Testis (tissue), 3 donors: ENCODE measurements around the gene SPDEF. TPM values are rescaled to one million over a fixed set of nuclear protein-coding genes. Genes with fewer than 3 reads are reported as not detected.

ENCODE experiments used
- DNase-seq: peaks from one replicate; pipeline ENCODE4 v3.0.0-alpha.2; 2019
- H3K27ac ChIP-seq, 2 donors: fragments of 200-600 bp; sonication (generic); one replicate each; pipeline ENCODE4 v1.5.1; 2019
- H3K27me3 ChIP-seq: fragments of 200-600 bp; sonication (generic); one replicate; pipeline ENCODE4 v1.5.1; 2019
- H3K36me3 ChIP-seq: fragments of 200-600 bp; sonication (generic); one replicate; pipeline ENCODE4 v1.5.1; 2017; ENCODE audit warnings: low read depth; ENCODE audit errors: missing control alignments
- H3K4me1 ChIP-seq: fragments of 200-600 bp; sonication (generic); one replicate; pipeline ENCODE4 v1.5.1; 2019
- H3K4me3 ChIP-seq, 2 donors: fragments of 200-600 bp; sonication (generic); one replicate each; pipeline ENCODE4 v1.5.1; 2017 to 2019
- H3K9me3 ChIP-seq: fragments of 200-600 bp; sonication (generic); one replicate; pipeline ENCODE4 v1.5.1; 2017
- POLR2A ChIP-seq: fragments of 450-650 bp; IDR thresholded peaks from one replicate; pipeline ENCODE4 v1.6.1; 2017; ENCODE audit warnings: antibody characterized with exemption, mild to moderate bottlenecking, moderate library complexity
- WGBS, 2 donors: methylation state at CpG; one replicate each; pipeline ENCODE4 v1.1.5; 2018; 5-methylcytosine and 5-hydroxymethylcytosine counted together
- intact Hi-C: fragments of 100-400 bp; cut with DNase I; formaldehyde crosslinking; loops from one replicate; pipeline ENCODE4 v1.15.1; 2023; ENCODE audit warnings: low total_unique reads
- polyA plus RNA-seq: library from polyadenylated mRNA; stranded (reverse); fragments of 350-450 nt; fragmentation: Illumina TruSeq; extraction: RNeasy Lipid Tissue Mini Kit (QIAGEN cat#74804); gene quantifications from one replicate; pipeline ENCODE4 v1.2.3, GENCODE V29; 2014; ENCODE audit warnings: low read depth, low replicate concordance; ENCODE audit not compliant: insufficient read depth
- total RNA-seq, 2 donors: library from RNA; depleted of rRNA; stranded (reverse); fragments of >200 nt; gene quantifications; one replicate each; pipeline ENCODE4 v1.2.3, GENCODE V29; 2016
- TF ChIP-seq, protein P1 (sequence below), 3 experiments: fragments of 450-650 bp in 2 of 3; fragments of 200-600 bp in 1 of 3; sonication (generic) in 1 of 3; IDR thresholded peaks; one replicate each; pipeline ENCODE4 v1.5.1; 2016 to 2019; ENCODE audit warnings: antibody characterized with exemption in 3 of 3, mild to moderate bottlenecking in 2 of 3, moderate library complexity in 1 of 3

The SPDEF gene
- total and polyA plus RNA-seq, 3 donors from 2014 or later = 0.33 to 0.62 (median 0.47) TPM

DNA sequence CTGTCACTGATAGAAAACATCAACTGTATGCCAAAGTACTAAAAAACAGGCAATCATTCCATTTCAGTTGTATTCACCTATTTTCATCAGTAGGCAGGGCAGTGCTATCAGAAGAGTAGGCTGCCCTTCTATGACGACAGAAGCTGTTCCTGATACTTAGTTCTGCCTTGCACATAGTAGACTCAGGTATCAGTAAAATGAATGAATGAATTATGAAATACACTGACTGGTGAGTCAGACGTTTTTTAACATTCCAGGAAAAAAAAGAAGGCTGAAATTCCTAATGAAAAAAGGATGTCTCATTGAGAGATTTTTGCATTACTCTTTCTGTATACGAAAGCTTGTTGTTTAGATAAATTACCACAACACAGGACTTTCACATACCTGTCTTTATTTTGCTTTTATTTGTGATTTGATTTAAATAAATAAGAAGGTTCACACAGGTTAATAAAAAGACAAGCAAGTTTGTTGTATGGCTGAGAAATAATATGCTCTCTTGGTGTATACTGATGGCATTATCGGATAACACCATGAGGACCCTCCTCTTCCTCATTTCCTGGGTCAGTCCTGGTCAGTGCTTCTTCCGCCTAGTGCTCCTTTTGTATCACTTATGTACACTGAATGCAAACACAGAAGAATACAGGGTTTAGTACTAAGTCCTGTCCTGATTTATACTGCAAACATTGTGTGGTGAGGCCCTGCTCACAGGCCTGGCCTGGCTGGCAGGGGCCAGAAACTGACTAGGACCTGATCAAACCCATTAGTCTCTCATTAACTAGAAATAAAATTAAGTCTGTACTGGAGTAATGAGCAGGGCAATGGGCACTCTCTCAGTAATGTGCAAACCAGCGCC, 39.4 kb upstream of the SPDEF start:
- intact Hi-C loops = no loop called here
- WGBS, 2 donors = 74 to 75% methylated on average over 5 to 6 of the region's 6 CpGs
- Histone ChIP-seq H3K4me3 (no peak overlapping the region), H3K36me3 (no peaks in the 10 kb centered on the region), H3K9me3 (no peaks in the 10 kb centered on the region), H3K4me1 (peaks cover 29% of the 10 kb centered on the region), H3K27ac (no peak overlapping the region), H3K27me3 (no peaks in the 10 kb centered on the region)
- TF ChIP-seq, protein P1, sequence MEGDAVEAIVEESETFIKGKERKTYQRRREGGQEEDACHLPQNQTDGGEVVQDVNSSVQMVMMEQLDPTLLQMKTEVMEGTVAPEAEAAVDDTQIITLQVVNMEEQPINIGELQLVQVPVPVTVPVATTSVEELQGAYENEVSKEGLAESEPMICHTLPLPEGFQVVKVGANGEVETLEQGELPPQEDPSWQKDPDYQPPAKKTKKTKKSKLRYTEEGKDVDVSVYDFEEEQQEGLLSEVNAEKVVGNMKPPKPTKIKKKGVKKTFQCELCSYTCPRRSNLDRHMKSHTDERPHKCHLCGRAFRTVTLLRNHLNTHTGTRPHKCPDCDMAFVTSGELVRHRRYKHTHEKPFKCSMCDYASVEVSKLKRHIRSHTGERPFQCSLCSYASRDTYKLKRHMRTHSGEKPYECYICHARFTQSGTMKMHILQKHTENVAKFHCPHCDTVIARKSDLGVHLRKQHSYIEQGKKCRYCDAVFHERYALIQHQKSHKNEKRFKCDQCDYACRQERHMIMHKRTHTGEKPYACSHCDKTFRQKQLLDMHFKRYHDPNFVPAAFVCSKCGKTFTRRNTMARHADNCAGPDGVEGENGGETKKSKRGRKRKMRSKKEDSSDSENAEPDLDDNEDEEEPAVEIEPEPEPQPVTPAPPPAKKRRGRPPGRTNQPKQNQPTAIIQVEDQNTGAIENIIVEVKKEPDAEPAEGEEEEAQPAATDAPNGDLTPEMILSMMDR (IDR thresholded peaks at IDR 0.05) = no peak
- TF ChIP-seq POLR2A = no peak
- DNase-seq = no peak

DNA sequence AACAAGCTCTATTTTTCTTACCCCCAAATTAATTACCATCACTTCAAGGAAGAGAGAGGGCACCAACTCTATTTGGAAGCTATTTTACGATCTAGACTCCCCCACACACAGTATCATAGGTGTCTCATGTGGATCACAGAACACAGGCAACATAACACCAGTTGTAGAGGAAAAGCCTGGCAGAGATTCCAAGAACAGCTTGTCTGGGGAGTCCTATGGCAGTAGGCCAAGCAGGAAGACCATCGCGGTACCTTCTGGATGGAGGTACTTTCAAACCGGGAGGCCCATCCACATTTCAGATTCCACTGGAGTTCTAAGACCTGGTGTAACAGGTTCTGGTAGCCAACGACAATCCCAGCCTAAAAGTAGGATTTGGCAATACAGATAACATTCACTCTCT, 37.6 kb upstream of the SPDEF start:
- Histone ChIP-seq H3K4me1 (peaks cover 11% of the 10 kb centered on the region), H3K9me3 (no peaks in the 10 kb centered on the region), H3K4me3 (no peak overlapping the region), H3K36me3 (no peaks in the 10 kb centered on the region), H3K27me3 (no peaks in the 10 kb centered on the region), H3K27ac (no peak overlapping the region)
- 57 to 62% methylated on average over 5 of the region's 5 CpGs for WGBS, 2 donors
- intact Hi-C loops = no loop called here
- no peak for DNase-seq
- TF ChIP-seq, protein P1 (IDR thresholded peaks at IDR 0.05) = no peak
- no peak for TF ChIP-seq POLR2A

DNA sequence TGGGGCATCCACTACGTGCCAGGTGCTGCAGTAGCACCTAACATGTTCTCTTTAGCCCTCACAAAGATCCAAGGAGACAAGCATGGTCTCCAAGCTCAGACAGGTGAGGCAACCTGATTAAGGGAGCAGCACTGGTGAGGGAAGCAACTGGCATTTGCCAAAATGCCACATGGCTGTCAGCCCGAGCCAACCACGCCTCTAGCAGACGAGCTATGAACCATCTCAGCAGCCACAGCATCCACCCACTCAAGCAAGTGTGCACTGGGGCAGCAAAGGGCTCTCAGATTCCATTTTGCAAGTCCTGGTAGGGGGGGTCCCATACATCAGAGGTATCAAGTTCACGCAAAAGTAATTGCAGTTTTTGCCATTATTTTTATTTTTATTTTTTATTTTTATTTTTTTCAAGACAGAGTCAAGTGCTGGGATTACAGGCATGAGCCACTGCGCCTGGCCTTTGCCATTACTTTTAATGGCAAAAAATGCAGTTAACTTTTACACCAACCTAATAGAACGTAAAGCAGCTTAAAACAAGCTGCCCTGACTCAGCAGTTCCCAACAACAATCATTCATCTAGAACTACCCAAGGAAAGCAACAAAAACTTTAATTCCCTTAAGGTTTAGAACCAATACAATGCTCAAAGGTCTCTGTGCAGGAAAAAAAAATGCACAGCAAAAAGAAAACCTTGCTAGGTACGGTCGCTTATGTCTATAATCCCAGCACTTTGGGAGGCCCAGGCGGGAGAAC, 36.3 kb upstream of the SPDEF start:
- H3K9me3 ChIP-seq = no peaks in the 10 kb centered on the region
- intact Hi-C loops = no loop called here
- no peaks in the 10 kb centered on the region for H3K27me3 ChIP-seq
- TF ChIP-seq, protein P1 (IDR thresholded peaks at IDR 0.05) = no peak
- TF ChIP-seq POLR2A = no peak
- H3K27ac ChIP-seq = no peak overlapping the region
- no peak for DNase-seq
- no peak overlapping the region for H3K4me3 ChIP-seq
- no peaks in the 10 kb centered on the region for H3K36me3 ChIP-seq
- no peaks in the 10 kb centered on the region for H3K4me1 ChIP-seq
- WGBS, 2 donors = 94 to 97% methylated on average over 10 of the region's 10 CpGs

DNA sequence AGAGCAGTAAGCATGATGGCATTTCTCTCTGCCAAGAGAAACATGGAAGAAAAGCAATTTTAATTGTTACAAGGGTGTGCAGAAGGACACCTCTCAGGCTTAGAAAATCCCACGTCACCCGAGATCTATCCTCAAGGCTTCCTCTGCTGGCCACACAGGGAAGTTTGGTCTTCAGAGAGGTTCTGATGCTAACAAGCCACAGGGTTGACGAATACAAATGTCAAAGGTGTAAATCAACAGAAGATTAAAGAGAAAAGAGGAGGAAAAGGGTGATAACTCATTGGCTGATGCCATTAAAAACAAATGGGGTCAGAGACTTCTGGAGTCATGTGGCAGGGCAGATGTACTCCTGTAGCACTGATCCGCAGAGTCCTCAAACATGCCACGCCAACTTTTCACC, 33.6 kb upstream of the SPDEF start:
- TF ChIP-seq POLR2A = no peak
- TF ChIP-seq, protein P1 (IDR thresholded peaks at IDR 0.05) = no peak
- DNase-seq = no peak
- Histone ChIP-seq H3K27me3 (no peaks in the 10 kb centered on the region), H3K4me3 (no peak overlapping the region), H3K27ac (no peak overlapping the region), H3K4me1 (no peaks in the 10 kb centered on the region), H3K9me3 (no peaks in the 10 kb centered on the region), H3K36me3 (no peaks in the 10 kb centered on the region)
- 89 to 96% methylated on average over 5 of the region's 5 CpGs for WGBS, 2 donors
- intact Hi-C loops = no loop called here
